ENCODE results near the gene MYL5.

Gene MYL5

GRCh38 chr4:687048-687970 lies 13.0 kb downstream of the MYL5 start:
- DNase-seq (ENCODE audit: low read depth in 1 of 2, low spot score in 1 of 2) = peak; percentile 71 to 77
- TF ChIP-seq GABPA (IDR thresholded peaks at IDR 0.05; ENCODE audit: low read depth) (no peak), POLR2AphosphoS5 (IDR thresholded peaks at IDR 0.05; ENCODE audit: low read depth) (no peak), SPI1 (IDR thresholded peaks at IDR 0.05; ENCODE audit: borderline replicate concordance, low read depth) (no peak)
- TF ChIP-seq, protein P1, sequence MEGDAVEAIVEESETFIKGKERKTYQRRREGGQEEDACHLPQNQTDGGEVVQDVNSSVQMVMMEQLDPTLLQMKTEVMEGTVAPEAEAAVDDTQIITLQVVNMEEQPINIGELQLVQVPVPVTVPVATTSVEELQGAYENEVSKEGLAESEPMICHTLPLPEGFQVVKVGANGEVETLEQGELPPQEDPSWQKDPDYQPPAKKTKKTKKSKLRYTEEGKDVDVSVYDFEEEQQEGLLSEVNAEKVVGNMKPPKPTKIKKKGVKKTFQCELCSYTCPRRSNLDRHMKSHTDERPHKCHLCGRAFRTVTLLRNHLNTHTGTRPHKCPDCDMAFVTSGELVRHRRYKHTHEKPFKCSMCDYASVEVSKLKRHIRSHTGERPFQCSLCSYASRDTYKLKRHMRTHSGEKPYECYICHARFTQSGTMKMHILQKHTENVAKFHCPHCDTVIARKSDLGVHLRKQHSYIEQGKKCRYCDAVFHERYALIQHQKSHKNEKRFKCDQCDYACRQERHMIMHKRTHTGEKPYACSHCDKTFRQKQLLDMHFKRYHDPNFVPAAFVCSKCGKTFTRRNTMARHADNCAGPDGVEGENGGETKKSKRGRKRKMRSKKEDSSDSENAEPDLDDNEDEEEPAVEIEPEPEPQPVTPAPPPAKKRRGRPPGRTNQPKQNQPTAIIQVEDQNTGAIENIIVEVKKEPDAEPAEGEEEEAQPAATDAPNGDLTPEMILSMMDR (IDR thresholded peaks at IDR 0.05; ENCODE audit: insufficient read depth, low read length) = no peak
- TF ChIP-seq, protein P2, sequence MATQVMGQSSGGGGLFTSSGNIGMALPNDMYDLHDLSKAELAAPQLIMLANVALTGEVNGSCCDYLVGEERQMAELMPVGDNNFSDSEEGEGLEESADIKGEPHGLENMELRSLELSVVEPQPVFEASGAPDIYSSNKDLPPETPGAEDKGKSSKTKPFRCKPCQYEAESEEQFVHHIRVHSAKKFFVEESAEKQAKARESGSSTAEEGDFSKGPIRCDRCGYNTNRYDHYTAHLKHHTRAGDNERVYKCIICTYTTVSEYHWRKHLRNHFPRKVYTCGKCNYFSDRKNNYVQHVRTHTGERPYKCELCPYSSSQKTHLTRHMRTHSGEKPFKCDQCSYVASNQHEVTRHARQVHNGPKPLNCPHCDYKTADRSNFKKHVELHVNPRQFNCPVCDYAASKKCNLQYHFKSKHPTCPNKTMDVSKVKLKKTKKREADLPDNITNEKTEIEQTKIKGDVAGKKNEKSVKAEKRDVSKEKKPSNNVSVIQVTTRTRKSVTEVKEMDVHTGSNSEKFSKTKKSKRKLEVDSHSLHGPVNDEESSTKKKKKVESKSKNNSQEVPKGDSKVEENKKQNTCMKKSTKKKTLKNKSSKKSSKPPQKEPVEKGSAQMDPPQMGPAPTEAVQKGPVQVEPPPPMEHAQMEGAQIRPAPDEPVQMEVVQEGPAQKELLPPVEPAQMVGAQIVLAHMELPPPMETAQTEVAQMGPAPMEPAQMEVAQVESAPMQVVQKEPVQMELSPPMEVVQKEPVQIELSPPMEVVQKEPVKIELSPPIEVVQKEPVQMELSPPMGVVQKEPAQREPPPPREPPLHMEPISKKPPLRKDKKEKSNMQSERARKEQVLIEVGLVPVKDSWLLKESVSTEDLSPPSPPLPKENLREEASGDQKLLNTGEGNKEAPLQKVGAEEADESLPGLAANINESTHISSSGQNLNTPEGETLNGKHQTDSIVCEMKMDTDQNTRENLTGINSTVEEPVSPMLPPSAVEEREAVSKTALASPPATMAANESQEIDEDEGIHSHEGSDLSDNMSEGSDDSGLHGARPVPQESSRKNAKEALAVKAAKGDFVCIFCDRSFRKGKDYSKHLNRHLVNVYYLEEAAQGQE (IDR thresholded peaks at IDR 0.05; ENCODE audit: insufficient replicate concordance, low read depth) = no peak

DNA sequence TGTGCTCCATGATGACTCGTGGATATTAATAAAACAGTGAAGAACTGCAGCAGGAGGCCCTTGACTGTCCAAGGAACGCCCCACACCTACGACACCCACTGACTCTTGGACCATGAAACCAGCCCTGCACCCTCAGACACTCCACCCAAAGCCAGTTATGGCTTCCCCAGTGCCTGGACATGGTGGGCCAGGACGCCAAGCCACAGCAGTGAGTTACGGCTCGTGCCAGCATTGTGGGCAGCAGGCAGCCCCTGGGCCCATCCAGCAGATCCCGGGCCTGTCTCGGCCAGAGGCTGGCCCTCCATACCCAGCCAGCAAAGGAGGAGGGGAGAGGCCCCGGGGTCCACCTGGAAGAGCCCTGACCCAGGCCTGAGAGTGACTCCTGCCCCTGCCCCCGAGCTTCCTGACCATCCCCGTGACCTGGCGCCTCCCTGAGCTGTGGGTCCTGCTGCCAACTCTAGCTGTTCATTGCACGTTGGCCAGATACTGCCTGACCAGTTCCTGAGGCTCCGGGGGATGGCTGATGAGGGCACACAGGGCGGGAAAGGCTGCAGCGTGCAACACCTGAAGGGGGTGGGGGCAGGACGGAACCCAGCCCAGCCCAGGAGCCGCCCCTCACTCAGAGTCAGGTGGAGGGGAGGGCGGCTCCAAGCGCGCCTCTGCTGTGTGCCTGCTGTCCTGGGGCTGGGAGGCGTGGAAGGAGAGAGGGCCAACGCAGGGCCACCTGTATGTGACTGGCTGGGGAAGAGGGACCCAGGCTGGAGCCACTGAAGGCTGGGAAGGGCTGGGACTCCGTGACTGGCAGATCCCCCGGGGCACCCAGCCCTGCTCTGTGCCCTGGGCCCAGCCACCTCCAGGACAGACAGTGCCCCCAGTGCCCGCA lies 13.9 kb downstream of the MYL5 start:
- peaks cover 3% of the 10 kb centered on the region for H3K27me3 ChIP-seq (ENCODE audit: insufficient read depth, poor library complexity, severe bottlenecking)
- H3K27ac ChIP-seq (replicated peaks) = no peak overlapping the region
- TF ChIP-seq SPI1 (IDR thresholded peaks at IDR 0.05; ENCODE audit: borderline replicate concordance, low read depth) = no peak
- TF ChIP-seq, protein P1 (IDR thresholded peaks at IDR 0.05; ENCODE audit: insufficient read depth, low read length) = no peak
- TF ChIP-seq POLR2AphosphoS5 (IDR thresholded peaks at IDR 0.05; ENCODE audit: low read depth) = no peak
- TF ChIP-seq, protein P2 (IDR thresholded peaks at IDR 0.05; ENCODE audit: insufficient replicate concordance, low read depth) = no peak
- no peak for TF ChIP-seq GABPA (IDR thresholded peaks at IDR 0.05; ENCODE audit: low read depth)
- no peak for DNase-seq (ENCODE audit: low read depth in 1 of 2, low spot score in 1 of 2)
- no peak overlapping the region for H3K4me3 ChIP-seq (replicated peaks; ENCODE audit: insufficient read depth, low read length)

More at GRCh38 chr4:687048-687970, 13.0 kb downstream of the MYL5 start:
- Histone ChIP-seq H3K27me3 (ENCODE audit: insufficient read depth, poor library complexity, severe bottlenecking) (peaks cover 3% of the 10 kb centered on the region), H3K4me3 (replicated peaks; ENCODE audit: insufficient read depth, low read length) (no peak overlapping the region), H3K27ac (replicated peaks) (no peak overlapping the region)

DNA sequence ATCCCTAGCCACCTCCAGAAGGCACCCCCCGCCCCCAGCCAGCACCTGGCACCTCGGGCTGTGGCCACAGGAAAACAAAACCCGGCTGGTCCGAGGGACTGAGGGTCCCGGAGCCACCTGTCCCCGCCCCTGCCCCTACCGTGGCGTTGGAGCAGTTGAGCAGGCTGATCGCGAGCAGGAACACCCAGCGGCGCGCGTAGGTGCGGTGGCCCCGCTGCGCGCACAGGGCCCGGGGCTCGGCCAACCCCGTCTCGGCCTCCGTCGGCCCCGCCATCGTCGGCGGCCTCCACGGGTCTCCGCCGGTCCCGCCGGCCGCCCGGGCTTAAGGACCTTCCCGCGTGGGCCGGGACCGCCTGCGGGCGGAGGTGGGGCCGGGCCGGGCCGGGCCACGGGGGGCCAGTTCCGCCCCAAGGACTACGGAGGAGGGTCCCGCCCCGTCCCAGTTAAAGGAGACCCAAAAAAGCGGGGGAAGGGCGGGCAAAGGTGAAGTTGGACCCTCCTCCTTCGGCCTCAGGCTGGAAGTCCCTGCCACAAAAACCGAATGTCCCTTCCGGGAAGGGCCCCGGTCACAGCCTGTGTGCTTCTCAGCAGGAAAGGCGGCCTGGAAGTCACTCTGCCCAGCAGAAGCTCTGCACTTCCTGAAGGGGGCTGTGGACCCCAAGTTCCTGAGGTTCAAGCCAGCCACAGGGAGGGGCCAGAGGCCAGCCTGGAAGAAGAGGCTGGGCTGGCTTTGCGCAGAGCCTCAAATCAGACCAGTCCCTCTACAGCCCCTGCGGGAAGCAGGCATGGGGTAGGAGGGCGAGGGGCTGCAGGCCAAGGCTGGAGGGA lies 14.7 kb downstream of the MYL5 start, which contains the start of gene SLC49A3:
Gene SLC49A3 (minus strand): TSS at position 298 of the 828 bp plus-strand sequence. CDS start 24 bp downstream, at position 274.
- H3K27ac ChIP-seq (replicated peaks) = no peak within 1 kb of the TSS
- H3K27me3 ChIP-seq (ENCODE audit: insufficient read depth, poor library complexity, severe bottlenecking) = peaks cover 3% of the 10 kb centered on the region
- no peak for DNase-seq (ENCODE audit: low read depth in 1 of 2, low spot score in 1 of 2)
- H3K4me3 ChIP-seq (replicated peaks; ENCODE audit: insufficient read depth, low read length) = no peak within 1 kb of the TSS
- TF ChIP-seq GABPA (IDR thresholded peaks at IDR 0.05; ENCODE audit: low read depth) = no peak
- TF ChIP-seq SPI1 (IDR thresholded peaks at IDR 0.05; ENCODE audit: borderline replicate concordance, low read depth) = no peak
- TF ChIP-seq, protein P2 (IDR thresholded peaks at IDR 0.05; ENCODE audit: insufficient replicate concordance, low read depth) = no peak
- TF ChIP-seq, protein P1 (IDR thresholded peaks at IDR 0.05; ENCODE audit: insufficient read depth, low read length) = no peak
- TF ChIP-seq POLR2AphosphoS5 (IDR thresholded peaks at IDR 0.05; ENCODE audit: low read depth) = no peak

All from HL-60 (cell line).